ENCODE data around the gene SYTL3. TPM values are rescaled to one million over a fixed set of nuclear protein-coding genes. Genes with fewer than 3 reads are reported as not detected.
A peak's percentile ranks its signal among the peaks of the same experiment; 100 is the strongest.

The SYTL3 gene
- total and polyA plus RNA-seq, 2 donors from 2014 or later, result 3.1 to 16.0 TPM

GRCh38 chr6:158638324-158638854 is 11.5 kb upstream of the SYTL3 start:
- DNase-seq (peak in 1 of 5 donors; percentile 50), FAIRE-seq (no peak)
- Histone ChIP-seq H3K4me3 (ENCODE audit: low read length in 3 of 3) (no peak overlapping the region), H3K27ac (ENCODE audit: low read depth in 2 of 2, low read length in 2 of 2) (no peak overlapping the region), H3K9me3 (ENCODE audit: control insufficient read depth in 2 of 3, insufficient read depth in 1 of 3, low read length in 3 of 3) (no peaks in the 10 kb centered on the region), H3K4me1 (ENCODE audit: control insufficient read depth in 2 of 3, insufficient read depth in 2 of 3, low read depth in 1 of 3, low read length in 3 of 3) (peaks cover 0 to 19% (median 14%) of the 10 kb centered on the region in 3 donors), H3K27me3 (ENCODE audit: control insufficient read depth, insufficient read depth, low read length) (no peaks in the 10 kb centered on the region), H3K9ac (ENCODE audit: low read length in 3 of 3) (no peak overlapping the region), H3K36me3 (ENCODE audit: control insufficient read depth in 2 of 3, insufficient read depth in 3 of 3, low read length in 3 of 3) (peaks cover 3 to 25% (median 10%) of the 10 kb centered on the region in 3 donors)
- TF ChIP-seq CTCF (IDR thresholded peaks at IDR 0.05; ENCODE audit: borderline replicate concordance, extremely low read depth, insufficient read depth), result no peak
- intact Hi-C loops (cut with DNase I), result no loop called here

DNA sequence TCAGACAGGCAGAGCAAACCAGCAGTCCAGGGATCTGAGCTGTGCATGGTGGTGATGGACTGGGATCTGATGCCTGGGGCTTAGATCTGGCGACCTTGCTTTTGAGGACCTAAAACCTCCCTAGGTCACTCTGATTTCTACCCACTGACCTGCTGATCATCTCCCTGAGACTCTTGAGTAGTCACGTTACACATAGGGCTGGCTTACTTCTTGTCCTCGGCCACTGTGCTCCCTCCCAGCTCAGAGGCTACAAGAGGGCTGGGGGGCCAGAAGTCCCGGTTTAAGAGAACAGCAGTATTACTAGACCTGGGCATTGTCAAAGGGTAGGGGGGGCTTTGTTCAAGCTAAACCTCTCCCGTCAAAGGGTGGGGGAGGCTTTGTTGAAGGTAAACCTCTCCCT is 10.8 kb upstream of the SYTL3 start:
- H3K9me3 ChIP-seq (ENCODE audit: control insufficient read depth in 2 of 3, insufficient read depth in 1 of 3, low read length in 3 of 3), result no peaks in the 10 kb centered on the region
- H3K9ac ChIP-seq (ENCODE audit: low read length in 3 of 3), result no peak overlapping the region
- peaks cover 0 to 19% (median 14%) of the 10 kb centered on the region in 3 donors for H3K4me1 ChIP-seq (ENCODE audit: control insufficient read depth in 2 of 3, insufficient read depth in 2 of 3, low read depth in 1 of 3, low read length in 3 of 3)
- H3K36me3 ChIP-seq (ENCODE audit: control insufficient read depth in 2 of 3, insufficient read depth in 3 of 3, low read length in 3 of 3), result peaks cover 3 to 24% (median 10%) of the 10 kb centered on the region in 3 donors
- intact Hi-C loops (cut with DNase I), result no loop called here
- peak in 1 of 5 donors; percentile 28 for DNase-seq
- no peak for TF ChIP-seq CTCF (IDR thresholded peaks at IDR 0.05; ENCODE audit: borderline replicate concordance, extremely low read depth, insufficient read depth)
- no peaks in the 10 kb centered on the region for H3K27me3 ChIP-seq (ENCODE audit: control insufficient read depth, insufficient read depth, low read length)
- FAIRE-seq, result no peak
- H3K27ac ChIP-seq (ENCODE audit: low read depth in 2 of 2, low read length in 2 of 2), result no peak overlapping the region
- H3K4me3 ChIP-seq (ENCODE audit: low read length in 3 of 3), result no peak overlapping the region

- peaks cover 3 to 22% (median 10%) of the 10 kb centered on the region in 3 donors for H3K36me3 ChIP-seq (ENCODE audit: control insufficient read depth in 2 of 3, insufficient read depth in 3 of 3, low read length in 3 of 3)
- H3K4me3 ChIP-seq (ENCODE audit: low read length in 3 of 3), result no peak overlapping the region
- no peak overlapping the region for H3K9ac ChIP-seq (ENCODE audit: low read length in 3 of 3)
- TF ChIP-seq CTCF (IDR thresholded peaks at IDR 0.05; ENCODE audit: borderline replicate concordance, extremely low read depth, insufficient read depth), result no peak
- DNase-seq, result no peak
- no peak for FAIRE-seq
- intact Hi-C loops (cut with DNase I), result no loop called here
- peaks cover 0 to 19% (median 14%) of the 10 kb centered on the region in 3 donors for H3K4me1 ChIP-seq (ENCODE audit: control insufficient read depth in 2 of 3, insufficient read depth in 2 of 3, low read depth in 1 of 3, low read length in 3 of 3)
- no peaks in the 10 kb centered on the region for H3K27me3 ChIP-seq (ENCODE audit: control insufficient read depth, insufficient read depth, low read length)
- H3K27ac ChIP-seq (ENCODE audit: low read depth in 2 of 2, low read length in 2 of 2), result no peak overlapping the region
- no peaks in the 10 kb centered on the region for H3K9me3 ChIP-seq (ENCODE audit: control insufficient read depth in 2 of 3, insufficient read depth in 1 of 3, low read length in 3 of 3)
These were observed 9.3 kb upstream of the SYTL3 start for GRCh38 chr6:158640519-158640918.
